GM12878 (cell line): ENCODE data around the gene NPAS3. TPM values are rescaled to one million over a fixed set of nuclear protein-coding genes. Genes with fewer than 3 reads are reported as not detected.

Source experiments
- ATAC-seq: fragments of 200-7000 bp; cut with Tn5 transposase; 3 replicates; pipeline ENCODE4 v1.9.1; 2020; ENCODE audit warnings: mild to moderate bottlenecking, moderate library complexity
- BruUV-seq: library from RNA; stranded (reverse); fragments of 400-500 nt; replicated peaks from 2 replicates; lab custom pipeline; 2021; lab: Mats Ljungman, UMichigan
- CTCF ChIA-PET: fragments of 300-600 bp; sonication (Branson Sonifier 250); formaldehyde crosslinking; extraction: SDS; loops from one replicate; lab custom pipeline; 2021; ENCODE audit warnings: inconsistent platforms; lab: Yijun Ruan, JAX
- POLR2A ChIA-PET: fragments of 350-600 bp; formaldehyde crosslinking; extraction: SDS; loops from one replicate; lab custom pipeline; 2021; ENCODE audit warnings: inconsistent platforms; lab: Charles Lee
- RAD21 ChIA-PET: fragments of 300-600 bp; sonication (Branson Sonifier 250); formaldehyde crosslinking; loops from one replicate; lab custom pipeline; 2023; ENCODE audit warnings: antibody characterized with exemption; ENCODE audit not compliant: unreplicated experiment; lab: Charles Lee
- SMC1A ChIA-PET: fragments of 300-600 bp; sonication (Branson Sonifier 250); formaldehyde crosslinking; loops from one replicate; lab custom pipeline; 2023; ENCODE audit not compliant: unreplicated experiment, uncharacterized antibody; lab: Charles Lee
- DNase-seq: peaks from one replicate; pipeline ENCODE4 v3.0.0-alpha.2; 2011; ENCODE audit warnings: low read depth, low spot score
- FAIRE-seq: peaks from 3 replicates; lab custom pipeline; 2011; peaks lifted over from hg19 to GRCh38; lab: Jason Lieb, UNC
- H2AFZ ChIP-seq: 2 replicates; pipeline ENCODE4 v1.6.0; 2011; ENCODE audit warnings: low read depth, low read length, control low read depth; ENCODE audit not compliant: control insufficient read depth
- H3K27ac ChIP-seq: 2 replicates; pipeline ENCODE4 v1.5.1; 2011; ENCODE audit warnings: control low read depth; ENCODE audit not compliant: control insufficient read depth, insufficient read depth
- H3K27me3 ChIP-seq, 2 experiments: replicated peaks in 1 of 2; 2 replicates each; pipeline versions ENCODE4 v1.6.0 to v1.6.1; 2011; ENCODE audit warnings: low read length in 1 of 2; ENCODE audit not compliant: control insufficient read depth in 2 of 2, insufficient read depth in 2 of 2
- H3K36me3 ChIP-seq, 2 experiments: 2 replicates each; pipeline ENCODE4 v1.5.1; 2011; ENCODE audit warnings: low read length in 1 of 2; ENCODE audit not compliant: control insufficient read depth in 2 of 2, insufficient read depth in 2 of 2
- H3K4me1 ChIP-seq: 2 replicates; pipeline ENCODE4 v1.6.1; 2011; ENCODE audit warnings: mild to moderate bottlenecking, low read length, moderate library complexity, mixed read lengths; ENCODE audit not compliant: control insufficient read depth, insufficient read depth
- H3K4me2 ChIP-seq: 2 replicates; pipeline ENCODE4 v1.6.0; 2011; ENCODE audit warnings: control low read depth; ENCODE audit not compliant: control insufficient read depth, insufficient read depth
- H3K4me3 ChIP-seq: fragments of 200-600 bp; sonication (generic); 2 replicates; pipeline ENCODE4 v1.5.1; 2016
- H3K79me2 ChIP-seq: 2 replicates; pipeline ENCODE4 v1.6.0; 2011; ENCODE audit warnings: low read length; ENCODE audit not compliant: control insufficient read depth, insufficient read depth
- H3K9ac ChIP-seq: 2 replicates; pipeline ENCODE4 v1.8.0; 2011; ENCODE audit warnings: low read length, control low read depth, mixed read lengths; ENCODE audit not compliant: control insufficient read depth, insufficient read depth
- H3K9me3 ChIP-seq: replicated peaks from 3 replicates; pipeline ENCODE4 v1.5.1; 2011; ENCODE audit warnings: mild to moderate bottlenecking, low read length; ENCODE audit not compliant: control insufficient read depth, insufficient read depth
- H4K20me1 ChIP-seq: 2 replicates; pipeline ENCODE4 v1.6.0; 2011; ENCODE audit not compliant: control insufficient read depth, insufficient read depth
- BHLHE40 ChIP-seq, 2 experiments: fragments of 450-650 bp in 1 of 2; IDR thresholded peaks; 2 replicates each; pipeline ENCODE4 v1.6.1; 2011 to 2017; ENCODE audit warnings: low read depth in 2 of 2, borderline replicate concordance in 1 of 2, improper control_type of control experiment in 1 of 2, low read length in 1 of 2, mild to moderate bottlenecking in 1 of 2
- CUX1 ChIP-seq: IDR thresholded peaks from 2 replicates; pipeline ENCODE4 v1.6.1; 2012; ENCODE audit warnings: improper control_type of control experiment, low read depth, low read length; ENCODE audit not compliant: insufficient replicate concordance
- FOXM1 ChIP-seq: IDR thresholded peaks from 2 replicates; pipeline ENCODE4 v1.6.1; 2012; ENCODE audit warnings: low read depth, mild to moderate bottlenecking, inconsistent platforms, low read length, moderate library complexity
- HCFC1 ChIP-seq: fragments of 150-350 bp; IDR thresholded peaks from 2 replicates; pipeline ENCODE4 v1.6.1; 2014; ENCODE audit warnings: low read length
- HDAC2 ChIP-seq: fragments of 200-600 bp; sonication (generic); IDR thresholded peaks from 2 replicates; pipeline ENCODE4 v1.6.1; 2017
- KLF5 ChIP-seq: fragments of 450-650 bp; IDR thresholded peaks from 2 replicates; pipeline ENCODE4 v1.6.1; 2014; ENCODE audit warnings: mild to moderate bottlenecking; ENCODE audit not compliant: partially characterized antibody
- TARDBP ChIP-seq: IDR thresholded peaks from 2 replicates; pipeline ENCODE4 v1.6.1; 2016; ENCODE audit warnings: borderline replicate concordance
- TCF12 ChIP-seq: IDR thresholded peaks from 2 replicates; pipeline ENCODE4 v1.6.1; 2011; ENCODE audit warnings: low read depth, mild to moderate bottlenecking, low read length
- WGBS: methylation state at CpG from one replicate; pipeline ENCODE4 v1.1.6; 2016; ENCODE audit warnings: low lambda C conversion rate; ENCODE audit not compliant: insufficient replicate concordance, insufficient coverage; ENCODE audit errors: missing lambda C conversion rate; 5-methylcytosine and 5-hydroxymethylcytosine counted together
- in situ Hi-C: fragments of 300-500 bp; cut with MboI; formaldehyde crosslinking; loops from 9 replicates; pipeline ENCODE4 v1.14.3; 2018; ENCODE audit warnings: mixed read lengths
- intact Hi-C: fragments of 100-400 bp; cut with micrococcal nuclease; formaldehyde crosslinking; loops from one replicate; pipeline ENCODE4 v1.14.2; 2022; ENCODE audit not compliant: unreplicated experiment
- polyA plus RNA-seq, 11 experiments: library from polyadenylated mRNA; depleted of rRNA in 4 of 11; unstranded in 6 of 11; stranded (reverse) in 5 of 11; fragments of >200 nt; fragmentation: Nextera tagmentation in 4 of 11; fragmentation: Illumina TruSeq in 1 of 11; extraction: Ambion mirVana in 4 of 11; extraction: Trizol in 1 of 11; gene quantifications; 1 replicate in 1 of 11; 2 replicates in 10 of 11; pipeline versions ENCODE4 v1.2.1 to v1.2.3, GENCODE V29; 2011 to 2016; ENCODE audit warnings: inconsistent platforms in 2 of 11, missing spikeins in 2 of 11, low read depth in 1 of 11
- total RNA-seq, 4 experiments: library from RNA; depleted of rRNA in 3 of 4; stranded (reverse); fragments of >200 nt in 3 of 4; fragmentation: Illumina TruSeq in 1 of 4; extraction: Trizol in 1 of 4; gene quantifications; 2 replicates each; pipeline versions ENCODE4 v1.2.1 to v1.2.3, GENCODE V29; 2013 to 2021

NPAS3 gene
- total and polyA plus RNA-seq, 10 of the 15 experiments (the other 5 are each of a cell fraction or from before 2014, with no cell fraction given), result under 0.01 to 2.7 (median 0.03) TPM; not detected in 6

- CTCF ChIA-PET, result interaction anchor here (2.5 to 4.4 kb wide), 2 partner anchors 13 to 34 kb away, joined by 9 to 31 read pairs; no protein-coding TSS in a partner anchor
- in situ Hi-C loops, result no loop called here
- Histone ChIP-seq H3K27me3 (no peaks in the 10 kb centered on the region), H3K9ac (no peak overlapping the region), H3K4me2 (no peak overlapping the region), H3K36me3 (no peaks in the 10 kb centered on the region), H3K27ac (no peak overlapping the region), H3K9me3 (no peaks in the 10 kb centered on the region), H4K20me1 (no peaks in the 10 kb centered on the region), H2AFZ (no peak overlapping the region), H3K4me3 (no peak overlapping the region), H3K79me2 (no peaks in the 10 kb centered on the region), H3K4me1 (no peaks in the 10 kb centered on the region)
- no TSS peak for BruUV-seq
- DNase-seq (no peak), ATAC-seq (no peak), FAIRE-seq (no peak)
- POLR2A ChIA-PET, result no interaction called here
- 19% methylated on average over 2 of the region's 2 CpGs for WGBS
- no peak for TF ChIP-seq TARDBP
- no peak for TF ChIP-seq TCF12
- TF ChIP-seq HCFC1, result no peak
- TF ChIP-seq HDAC2, result no peak
- TF ChIP-seq CUX1, result no peak
- TF ChIP-seq BHLHE40 (IDR thresholded peaks at IDR 0.05; ENCODE audit: borderline replicate concordance in 1 of 2, low read depth in 2 of 2, low read length in 1 of 2), result no peak
- TF ChIP-seq KLF5, result no peak
- TF ChIP-seq FOXM1, result no peak
- intact Hi-C loops, result no loop called here
- RAD21 ChIA-PET, result interaction anchor here (1.3 kb wide), 1 partner anchor 14 kb away, joined by 6 read pairs; no protein-coding TSS in a partner anchor
- SMC1A ChIA-PET, result interaction anchor here (0.7 to 2.6 kb wide), 3 partner anchors 14 to 290 kb away, joined by 3 to 7 read pairs (median 3); no protein-coding TSS in a partner anchor
Observed at GRCh38 chr14:33806905-33807304, 868.2 kb downstream of the NPAS3 start.
